IMR-90 (cell line): ENCODE data around the gene ZSCAN31. TPM values are rescaled to one million over a fixed set of nuclear protein-coding genes. Genes with fewer than 3 reads are reported as not detected.

Experiments used
- ATAC-seq: fragments of 200-7000 bp; cut with Tn5 transposase; 2 replicates; pipeline ENCODE4 v1.9.1; 2020; ENCODE audit warnings: low read depth, mild to moderate bottlenecking, moderate library complexity
- BruUV-seq: library from RNA; stranded (reverse); fragments of 400-500 nt; replicated peaks from 2 replicates; lab custom pipeline; 2021; lab: Mats Ljungman, UMichigan
- CTCF ChIA-PET: fragments of 300-600 bp; formaldehyde crosslinking; extraction: SDS; loops from one replicate; lab custom pipeline; 2021; ENCODE audit warnings: antibody characterized with exemption; lab: Yijun Ruan, JAX
- POLR2A ChIA-PET: fragments of 300-600 bp; sonication (Branson Sonifier 250); formaldehyde crosslinking; loops from one replicate; lab custom pipeline; 2022; ENCODE audit warnings: antibody characterized with exemption; ENCODE audit not compliant: unreplicated experiment; lab: Charles Lee
- DNase-seq: peaks from one replicate; pipeline ENCODE4 v3.0.0; 2013
- H2AFZ ChIP-seq: replicated peaks from 2 replicates; pipeline ENCODE3; 2013; ENCODE audit warnings: low read length, mild to moderate bottlenecking; ENCODE audit not compliant: poor library complexity
- H2AK5ac ChIP-seq: 2 replicates; pipeline ENCODE4 v1.6.1; 2013; ENCODE audit warnings: low read depth, low read length, inconsistent platforms
- H2AK9ac ChIP-seq: replicated peaks from 2 replicates; pipeline ENCODE3; 2013; ENCODE audit warnings: mild to moderate bottlenecking, low read depth, low read length, moderate library complexity; ENCODE audit not compliant: poor library complexity
- H2BK120ac ChIP-seq: 2 replicates; pipeline ENCODE4 v1.6.1; 2013; ENCODE audit warnings: low read depth, low read length, inconsistent platforms
- H2BK15ac ChIP-seq: 3 replicates; pipeline ENCODE4 v1.6.1; 2013; ENCODE audit warnings: low read depth, low read length, inconsistent platforms
- H2BK20ac ChIP-seq: 2 replicates; pipeline ENCODE4 v1.6.1; 2013; ENCODE audit warnings: low read depth, mild to moderate bottlenecking, inconsistent platforms, low read length, moderate library complexity
- H2BK5ac ChIP-seq: 2 replicates; pipeline ENCODE4 v1.6.1; 2013; ENCODE audit warnings: mild to moderate bottlenecking, low read depth, low read length, inconsistent platforms; ENCODE audit not compliant: poor library complexity, severe bottlenecking
- H3K14ac ChIP-seq: replicated peaks from 2 replicates; pipeline ENCODE4 v1.6.1; 2013; ENCODE audit warnings: low read depth, low read length, inconsistent platforms
- H3K18ac ChIP-seq: 2 replicates; pipeline ENCODE4 v1.6.1; 2013; ENCODE audit warnings: low read depth, low read length, control low read depth
- H3K23ac ChIP-seq: 2 replicates; pipeline ENCODE4 v1.6.1; 2013; ENCODE audit warnings: low read depth, low read length, inconsistent platforms
- H3K27ac ChIP-seq: 2 replicates; pipeline ENCODE4 v1.5.1; 2013; ENCODE audit warnings: mild to moderate bottlenecking, control low read depth, low read length; ENCODE audit not compliant: insufficient read depth
- H3K27me3 ChIP-seq: 2 replicates; pipeline ENCODE4 v1.6.1; 2013; ENCODE audit warnings: low read length; ENCODE audit not compliant: control insufficient read depth, insufficient read depth
- H3K36me3 ChIP-seq: 2 replicates; pipeline ENCODE4 v1.6.1; 2013; ENCODE audit warnings: low read length, mixed read lengths; ENCODE audit not compliant: control insufficient read depth, insufficient read depth
- H3K4ac ChIP-seq: 2 replicates; pipeline ENCODE4 v1.6.1; 2013; ENCODE audit warnings: low read depth, low read length, inconsistent platforms
- H3K4me1 ChIP-seq: 2 replicates; pipeline ENCODE4 v1.6.1; 2013; ENCODE audit warnings: low read length, mixed read lengths; ENCODE audit not compliant: control insufficient read depth, insufficient read depth
- H3K4me2 ChIP-seq: 2 replicates; pipeline ENCODE4 v1.6.1; 2013; ENCODE audit warnings: low read depth, mild to moderate bottlenecking, control low read depth, low read length, moderate library complexity
- H3K4me3 ChIP-seq: 2 replicates; pipeline ENCODE4 v1.5.1; 2013; ENCODE audit warnings: low read depth, mild to moderate bottlenecking, control low read depth, low read length, moderate library complexity; ENCODE audit not compliant: insufficient read depth
- H3K56ac ChIP-seq: 2 replicates; pipeline ENCODE4 v1.6.1; 2013; ENCODE audit warnings: low read length, inconsistent platforms; ENCODE audit not compliant: insufficient read depth; ENCODE audit errors: extremely low read depth
- H3K79me1 ChIP-seq, 2 experiments: 2 replicates each; pipeline ENCODE4 v1.6.1; 2013; ENCODE audit warnings: low read length in 2 of 2, inconsistent platforms in 1 of 2, low read depth in 1 of 2
- H3K9ac ChIP-seq: 2 replicates; pipeline ENCODE4 v1.6.1; 2013; ENCODE audit warnings: low read depth, low read length, control low read depth
- H3K9me1 ChIP-seq: 2 replicates; pipeline ENCODE4 v1.6.1; 2013; ENCODE audit warnings: low read length, inconsistent platforms; ENCODE audit not compliant: insufficient read depth
- H3K9me3 ChIP-seq: 2 replicates; pipeline ENCODE4 v1.6.1; 2013; ENCODE audit warnings: low read length; ENCODE audit not compliant: control insufficient read depth, insufficient read depth
- H4K20me1 ChIP-seq: 2 replicates; pipeline ENCODE4 v1.6.1; 2013; ENCODE audit warnings: low read length, inconsistent platforms; ENCODE audit not compliant: insufficient read depth
- H4K5ac ChIP-seq: 2 replicates; pipeline ENCODE4 v1.6.1; 2013; ENCODE audit warnings: mild to moderate bottlenecking, low read depth, low read length, control low read depth
- H4K8ac ChIP-seq, 2 experiments: 2 replicates each; pipeline ENCODE4 v1.6.1; 2013; ENCODE audit warnings: low read depth in 2 of 2, low read length in 2 of 2, control low read depth in 1 of 2, inconsistent platforms in 1 of 2
- H4K91ac ChIP-seq: 2 replicates; pipeline ENCODE4 v1.6.1; 2013; ENCODE audit warnings: low read depth, low read length, inconsistent platforms; ENCODE audit not compliant: insufficient read depth
- BHLHE40 ChIP-seq: fragments of 150-350 bp; IDR thresholded peaks from 2 replicates; pipeline ENCODE4 v1.6.1; 2016; ENCODE audit warnings: mild to moderate bottlenecking, low read depth, low read length
- CEBPB ChIP-seq: IDR thresholded peaks from 2 replicates; pipeline ENCODE4 v1.6.1; 2012; ENCODE audit warnings: low read depth, low read length, improper control_type of control experiment
- CHD1 ChIP-seq: IDR thresholded peaks from 2 replicates; pipeline ENCODE4 v1.6.1; 2012; ENCODE audit warnings: low read depth, low read length, improper control_type of control experiment
- CTCF ChIP-seq: conservative IDR thresholded peaks from 2 replicates; pipeline ENCODE4 v1.5.1; 2012; ENCODE audit warnings: mild to moderate bottlenecking, low read depth, low read length, improper control_type of control experiment
- ELK1 ChIP-seq: fragments of 150-350 bp; IDR thresholded peaks from 2 replicates; pipeline ENCODE4 v1.6.1; 2016; ENCODE audit warnings: low read depth, mild to moderate bottlenecking, low read length, moderate library complexity, borderline replicate concordance
- MAFK ChIP-seq: IDR thresholded peaks from 2 replicates; pipeline ENCODE4 v1.6.1; 2012; ENCODE audit warnings: low read depth, low read length, improper control_type of control experiment
- MAZ ChIP-seq: IDR thresholded peaks from 2 replicates; pipeline ENCODE4 v1.6.1; 2012; ENCODE audit warnings: low read depth, mild to moderate bottlenecking, low read length, improper control_type of control experiment, moderate library complexity, borderline replicate concordance
- MXI1 ChIP-seq: IDR thresholded peaks from 2 replicates; pipeline ENCODE4 v1.6.1; 2012; ENCODE audit warnings: low read depth, mild to moderate bottlenecking, low read length, moderate library complexity, borderline replicate concordance
- NFE2L2 ChIP-seq: fragments of 150-350 bp; IDR thresholded peaks from 2 replicates; pipeline ENCODE4 v1.6.1; 2016; ENCODE audit warnings: low read depth, mild to moderate bottlenecking, low read length
- RAD21 ChIP-seq: IDR thresholded peaks from 2 replicates; pipeline ENCODE4 v1.6.1; 2012; ENCODE audit warnings: low read length, improper control_type of control experiment
- RCOR1 ChIP-seq: IDR thresholded peaks from 2 replicates; pipeline ENCODE4 v1.6.1; 2012; ENCODE audit warnings: mild to moderate bottlenecking, low read length, improper control_type of control experiment; ENCODE audit not compliant: insufficient replicate concordance
- RFX5 ChIP-seq: IDR thresholded peaks from 2 replicates; pipeline ENCODE4 v1.8.0; 2012; ENCODE audit warnings: low read depth, mild to moderate bottlenecking, low read length, moderate library complexity
- SMC3 ChIP-seq: fragments of 150-350 bp; IDR thresholded peaks from 2 replicates; pipeline ENCODE4 v1.6.1; 2016; ENCODE audit warnings: low read depth, mild to moderate bottlenecking, antibody characterized with exemption, low read length, moderate library complexity
- USF2 ChIP-seq: fragments of 150-350 bp; IDR thresholded peaks from 2 replicates; pipeline ENCODE4 v1.6.1; 2017; ENCODE audit warnings: mild to moderate bottlenecking, antibody characterized with exemption, low read length, low read depth
- WGBS, 2 experiments: methylation state at CpG; one replicate each; pipeline versions ENCODE4 v1.1.5 to v1.1.7; 2013; ENCODE audit warnings: missing lambda C conversion rate in 2 of 2; ENCODE audit not compliant: insufficient read length in 1 of 2; ENCODE audit errors: extremely low coverage in 2 of 2; 5-methylcytosine and 5-hydroxymethylcytosine counted together
- dilution Hi-C: fragments of 300-500 bp; cut with HindIII; formaldehyde crosslinking; loops from one replicate; pipeline ENCODE4 v1.14.3; 2018; ENCODE audit warnings: low sequenced_read_pairs; ENCODE audit not compliant: unreplicated experiment
- in situ Hi-C: fragments of 300-500 bp; cut with MboI; formaldehyde crosslinking; loops from 3 replicates; pipeline ENCODE4 v1.14.3; 2019; ENCODE audit warnings: low sequenced_read_pairs, inconsistent platforms, mixed read lengths
- intact Hi-C: fragments of 100-400 bp; cut with micrococcal nuclease; formaldehyde crosslinking; loops from 2 replicates; pipeline ENCODE4 v1.10.0; 2022
- polyA plus RNA-seq, 3 experiments: library from polyadenylated mRNA; depleted of rRNA; stranded (reverse); fragments of >200 nt; gene quantifications; 2 replicates each; pipeline ENCODE4 v1.2.3, GENCODE V29; 2012; ENCODE audit warnings: low replicate concordance in 1 of 3
- total RNA-seq: library from RNA; depleted of rRNA; stranded (reverse); fragments of >200 nt; gene quantifications from 2 replicates; pipeline ENCODE4 v1.2.3, GENCODE V29; 2012

Gene ZSCAN31
- total and polyA plus RNA-seq, 2 of the 4 experiments (the other 2 are of a cell fraction) = 1.4 to 4.7 TPM

- H3K27me3 ChIP-seq = no peaks in the 10 kb centered on the region
- DNase-seq = peak; percentile 61
- peak overlapping the region; percentile 71 for H3K27ac ChIP-seq
- H3K79me1 ChIP-seq = peaks cover 20 to 43% of the 10 kb centered on the region in 2 experiments
- H4K5ac ChIP-seq = peak overlapping the region; percentile 81
- peaks cover 4% of the 10 kb centered on the region; the same call in 1 of the 2 replicates for H3K36me3 ChIP-seq
- peak overlapping the region; percentile 82 for H4K91ac ChIP-seq
- intact Hi-C loops = loop anchor here (2.0 to 5.0 kb wide), 4 partner anchors 76 to 454 kb away; partner anchors contain the start of genes PGBD1, ZKSCAN4 and ZSCAN9
- ATAC-seq = no peak
- H2BK20ac ChIP-seq = peak overlapping the region; percentile 86
- WGBS, 2 experiments = no CpG with 5 or more reads among the region's 6 CpGs
- peaks cover 13% of the 10 kb centered on the region for H3K4me1 ChIP-seq
- H3K4ac ChIP-seq = peak overlapping the region; percentile 90
- ChIA-PET POLR2A (interaction anchor here (1.4 kb wide), 1 partner anchor 22 kb away, joined by 5 read pairs; no protein-coding TSS in a partner anchor), CTCF (interaction anchor here (1.5 to 2.4 kb wide), 2 partner anchors 14 to 25 kb away, joined by 4 to 15 read pairs; no protein-coding TSS in a partner anchor)
- H3K4me3 ChIP-seq = no peak overlapping the region
- H2BK120ac ChIP-seq = peak overlapping the region; percentile 83
- peak overlapping the region; percentile 53 to 94 for H4K8ac ChIP-seq
- H3K9me3 ChIP-seq = no peaks in the 10 kb centered on the region
- in situ Hi-C loops = loop anchor here (5.0 kb wide), 1 partner anchor 225 kb away; no protein-coding TSS in a partner anchor
- H2AK5ac ChIP-seq = peak overlapping the region; percentile 93; the same call in 1 of the 2 replicates
- H4K20me1 ChIP-seq = no peaks in the 10 kb centered on the region
- H3K18ac ChIP-seq = peak overlapping the region; percentile 86; the same call in 1 of the 2 replicates
- H3K23ac ChIP-seq = peak overlapping the region; percentile 63
- H3K56ac ChIP-seq = peak overlapping the region; percentile 71; the same call in 1 of the 2 replicates
- H3K14ac ChIP-seq = peak overlapping the region; percentile 89
- peak overlapping the region; percentile 14 for H2AFZ ChIP-seq
- H3K4me2 ChIP-seq = no peak overlapping the region; the same call in 1 of the 2 replicates
- dilution Hi-C loops = no loop called here
- H2BK5ac ChIP-seq = peak overlapping the region; percentile 89
- H3K9ac ChIP-seq = no peak overlapping the region
- H2AK9ac ChIP-seq = peak overlapping the region; percentile 89
- BruUV-seq = no TSS peak
- peaks cover 10% of the 10 kb centered on the region; the same call in 1 of the 2 replicates for H3K9me1 ChIP-seq
- H2BK15ac ChIP-seq = peak overlapping the region; percentile 81; the same call in 1 of the 3 replicates
- TF ChIP-seq MAFK = peak; percentile 39
- TF ChIP-seq RAD21 = no peak
- TF ChIP-seq USF2 = no peak
- TF ChIP-seq RCOR1 = no peak
- no peak for TF ChIP-seq CTCF
- peak; percentile 62 for TF ChIP-seq RFX5
- TF ChIP-seq NFE2L2 = peak; percentile 95
- TF ChIP-seq CEBPB = no peak
- TF ChIP-seq ELK1 = no peak
- no peak for TF ChIP-seq MAZ
- TF ChIP-seq SMC3 = no peak
- TF ChIP-seq CHD1 = no peak
- peak; percentile 9; the same call in 1 of the 2 replicates for TF ChIP-seq BHLHE40
- no peak for TF ChIP-seq MXI1
Measured at GRCh38 chr6:28357036-28357435, 21.1 kb upstream of the ZSCAN31 start.
